Epithelial cell of proximal tubule (primary cell): ENCODE results near the gene MRPL37. TPM values are rescaled to one million over a fixed set of nuclear protein-coding genes. Genes with fewer than 3 reads are reported as not detected.
A peak's percentile ranks its signal among the peaks of the same experiment; 100 is the strongest.

Experiments
- DNase-seq: peaks from one replicate; pipeline ENCODE4 v3.0.0-alpha.2; 2011; ENCODE audit warnings: low read depth
- H3K4me3 ChIP-seq: 2 replicates; pipeline ENCODE4 v1.5.1; 2011; ENCODE audit warnings: low read depth, mild to moderate bottlenecking, low read length
- CTCF ChIP-seq: conservative IDR thresholded peaks from 2 replicates; pipeline ENCODE4 v1.5.1; 2012; ENCODE audit warnings: low read depth, mild to moderate bottlenecking, low read length
- total RNA-seq: library from RNA; depleted of rRNA; stranded (reverse); fragments of >200 nt; gene quantifications from 2 replicates; pipeline ENCODE4 v1.2.3, GENCODE V29; 2015

MRPL37 gene
- total RNA-seq, 1 donor from 2014 or later = 115 TPM

GRCh38 chr1:54247863-54248515 lies 48.0 kb downstream of the MRPL37 start:
- no peak for DNase-seq
- no peak overlapping the region for H3K4me3 ChIP-seq
- no peak for TF ChIP-seq CTCF

GRCh38 chr1:54248966-54249365 lies 49.0 kb downstream of the MRPL37 start:
- TF ChIP-seq CTCF = no peak
- DNase-seq = no peak
- H3K4me3 ChIP-seq = no peak overlapping the region

GRCh38 chr1:54249819-54250435 lies 50.0 kb downstream of the MRPL37 start:
- no peak for DNase-seq
- H3K4me3 ChIP-seq = no peak overlapping the region
- no peak for TF ChIP-seq CTCF

GRCh38 chr1:54250670-54251069 lies 50.7 kb downstream of the MRPL37 start:
- no peak for DNase-seq
- H3K4me3 ChIP-seq = no peak overlapping the region
- TF ChIP-seq CTCF = no peak

GRCh38 chr1:54252371-54252936 lies 52.5 kb downstream of the MRPL37 start:
- no peak for DNase-seq
- H3K4me3 ChIP-seq = no peak overlapping the region
- no peak for TF ChIP-seq CTCF

- no peak overlapping the region for H3K4me3 ChIP-seq
- TF ChIP-seq CTCF = no peak
- peak; percentile 48 for DNase-seq
Observed at GRCh38 chr1:54253480-54253879, 53.5 kb downstream of the MRPL37 start.
